Caco-2 (cell line): Measurements from ENCODE around the gene KIDINS220. TPM values are rescaled to one million over a fixed set of nuclear protein-coding genes. Genes with fewer than 3 reads are reported as not detected.

Experiments
- BruUV-seq: library from RNA; stranded (reverse); fragments of 400-500 nt; replicated peaks from 2 replicates; lab custom pipeline; 2021; lab: Mats Ljungman, UMichigan
- CTCF ChIA-PET: fragments of 300-600 bp; sonication (Branson Sonifier 250); formaldehyde crosslinking; loops from one replicate; lab custom pipeline; 2022; ENCODE audit warnings: antibody characterized with exemption; lab: Charles Lee
- POLR2A ChIA-PET: fragments of 300-600 bp; sonication (Branson Sonifier 250); formaldehyde crosslinking; loops from one replicate; lab custom pipeline; 2022; ENCODE audit warnings: antibody characterized with exemption; lab: Charles Lee
- DNase-seq, 2 experiments: peaks; one replicate each; pipeline versions ENCODE4 v3.0.0 to v3.0.0-alpha.2; 2020 to 2022
- H3K27me3 ChIP-seq: replicated peaks from 2 replicates; pipeline ENCODE4 v1.6.0; 2011; ENCODE audit warnings: low read length; ENCODE audit not compliant: control insufficient read depth, insufficient read depth
- H3K36me3 ChIP-seq: 2 replicates; pipeline ENCODE4 v1.5.1; 2011; ENCODE audit warnings: low read length; ENCODE audit not compliant: control insufficient read depth, insufficient read depth
- H3K4me1 ChIP-seq: fragments of 250-450 bp; sonication (Bioruptor Pico); 2 replicates; pipeline ENCODE4 v1.5.1; 2020; ENCODE audit warnings: mild to moderate bottlenecking
- H3K4me3 ChIP-seq: 2 replicates; pipeline ENCODE4 v1.5.1; 2011; ENCODE audit warnings: low read depth, mild to moderate bottlenecking, control low read depth, low read length
- H3K9me3 ChIP-seq: fragments of 250-450 bp; sonication (Bioruptor Pico); 2 replicates; pipeline ENCODE4 v1.5.1; 2020; ENCODE audit warnings: mild to moderate bottlenecking, moderate library complexity
- H3K27ac Mint-ChIP-seq: one replicate; pipeline ENCODE4 v1.8.0; 2022; ENCODE audit warnings: mixed read lengths; ENCODE audit not compliant: unreplicated experiment
- H3K27me3 Mint-ChIP-seq: one replicate; pipeline ENCODE4 v1.8.0; 2022; ENCODE audit warnings: mixed read lengths; ENCODE audit not compliant: insufficient read depth, unreplicated experiment
- H3K36me3 Mint-ChIP-seq: one replicate; pipeline ENCODE4 v1.8.0; 2022; ENCODE audit warnings: mild to moderate bottlenecking, mixed read lengths; ENCODE audit not compliant: insufficient read depth, unreplicated experiment
- H3K4me1 Mint-ChIP-seq: one replicate; pipeline ENCODE4 v1.8.0; 2022; ENCODE audit warnings: low read depth, mixed read lengths; ENCODE audit not compliant: unreplicated experiment
- H3K4me3 Mint-ChIP-seq: one replicate; pipeline ENCODE4 v1.8.0; 2022; ENCODE audit warnings: mild to moderate bottlenecking, moderate library complexity, mixed read lengths; ENCODE audit not compliant: unreplicated experiment
- H3K9me3 Mint-ChIP-seq: one replicate; pipeline ENCODE4 v1.8.0; 2022; ENCODE audit warnings: mixed read lengths; ENCODE audit not compliant: unreplicated experiment
- CTCF ChIP-seq, 2 experiments: fragments of 200-600 bp in 1 of 2; IDR thresholded peaks; 1 replicate in 1 of 2; 2 replicates in 1 of 2; pipeline versions ENCODE4 v1.5.1 to v1.8.0; 2011 to 2022; ENCODE audit warnings: antibody characterized with exemption in 1 of 2, control low read depth in 1 of 2, inconsistent platforms in 1 of 2, low read depth in 1 of 2, low read length in 1 of 2, mild to moderate bottlenecking in 1 of 2, moderate library complexity in 1 of 2; ENCODE audit not compliant: insufficient read depth in 1 of 2, severe bottlenecking in 1 of 2, unreplicated experiment in 1 of 2
- intact Hi-C: fragments of 100-400 bp; cut with micrococcal nuclease; formaldehyde crosslinking; loops from one replicate; pipeline ENCODE4 v1.10.0; 2022; ENCODE audit not compliant: unreplicated experiment
- total RNA-seq: library from RNA; stranded (reverse); gene quantifications from 2 replicates; pipeline ENCODE4 v1.2.3, GENCODE V29; 2022

The KIDINS220 gene
- total RNA-seq, 1 experiment from 2014 or later, result 32.8 TPM

- POLR2A ChIA-PET, result no interaction called here
- BruUV-seq, result no TSS peak
- DNase-seq, result no peak
- Histone ChIP-seq H3K4me1 (no peaks in the 10 kb centered on the region), H3K4me3 (no peak overlapping the region), H3K36me3 (no peaks in the 10 kb centered on the region; the same call in none of the 2 replicates), H3K9me3 (no peaks in the 10 kb centered on the region), H3K27me3 (no peaks in the 10 kb centered on the region)
- no peaks in the 10 kb centered on the region for H3K27me3 Mint-ChIP-seq
- no peaks in the 10 kb centered on the region for H3K4me1 Mint-ChIP-seq
- no peaks in the 10 kb centered on the region for H3K9me3 Mint-ChIP-seq
- TF ChIP-seq CTCF (IDR thresholded peaks at IDR 0.05; ENCODE audit: insufficient read depth in 1 of 2, low read depth in 1 of 2, low read length in 1 of 2, severe bottlenecking in 1 of 2, unreplicated experiment in 1 of 2), result no peak
- intact Hi-C loops, result no loop called here
- no peak overlapping the region for H3K4me3 Mint-ChIP-seq
- H3K27ac Mint-ChIP-seq, result no peak overlapping the region
- CTCF ChIA-PET, result no interaction called here
- H3K36me3 Mint-ChIP-seq, result peaks cover 24% of the 10 kb centered on the region
Observed at GRCh38 chr2:8728305-8729015, 109.0 kb downstream of the KIDINS220 start.

- DNase-seq, result no peak
- Mint-ChIP-seq H3K27ac (no peak overlapping the region), H3K4me3 (no peak overlapping the region), H3K4me1 (no peaks in the 10 kb centered on the region), H3K36me3 (peaks cover 12% of the 10 kb centered on the region), H3K9me3 (no peaks in the 10 kb centered on the region), H3K27me3 (no peaks in the 10 kb centered on the region)
- no peaks in the 10 kb centered on the region for H3K27me3 ChIP-seq
- ChIA-PET CTCF (no interaction called here), POLR2A (no interaction called here)
- TF ChIP-seq CTCF (IDR thresholded peaks at IDR 0.05; ENCODE audit: insufficient read depth in 1 of 2, low read depth in 1 of 2, low read length in 1 of 2, severe bottlenecking in 1 of 2, unreplicated experiment in 1 of 2), result no peak
- H3K36me3 ChIP-seq, result no peaks in the 10 kb centered on the region; the same call in none of the 2 replicates
- no peak overlapping the region for H3K4me3 ChIP-seq
- no peaks in the 10 kb centered on the region for H3K9me3 ChIP-seq
- H3K4me1 ChIP-seq, result no peaks in the 10 kb centered on the region
- intact Hi-C loops, result no loop called here
- no TSS peak for BruUV-seq
Observed at GRCh38 chr2:8725838-8726237, 111.6 kb downstream of the KIDINS220 start.

- Mint-ChIP-seq H3K27ac (no peak overlapping the region), H3K36me3 (no peaks in the 10 kb centered on the region), H3K4me1 (no peaks in the 10 kb centered on the region), H3K27me3 (no peaks in the 10 kb centered on the region), H3K4me3 (no peak overlapping the region), H3K9me3 (no peaks in the 10 kb centered on the region)
- ChIA-PET POLR2A (no interaction called here), CTCF (no interaction called here)
- BruUV-seq, result no TSS peak
- intact Hi-C loops, result no loop called here
- DNase-seq, result no peak
- Histone ChIP-seq H3K9me3 (no peaks in the 10 kb centered on the region), H3K4me1 (no peaks in the 10 kb centered on the region), H3K27me3 (no peaks in the 10 kb centered on the region), H3K4me3 (no peak overlapping the region), H3K36me3 (no peaks in the 10 kb centered on the region)
- TF ChIP-seq CTCF (IDR thresholded peaks at IDR 0.05; ENCODE audit: insufficient read depth in 1 of 2, low read depth in 1 of 2, low read length in 1 of 2, severe bottlenecking in 1 of 2, unreplicated experiment in 1 of 2), result no peak
Observed at GRCh38 chr2:8722986-8723385, 114.4 kb downstream of the KIDINS220 start.
